ENCODE measurements around the gene GDPD5. TPM values are rescaled to one million over a fixed set of nuclear protein-coding genes. Genes with fewer than 3 reads are reported as not detected.

Gene GDPD5
- polyA plus RNA-seq, 1 experiment, result 7.7 TPM

GRCh38 chr11:75536786-75537641, 11.3 kb upstream of the GDPD5 start:
- no peak for TF ChIP-seq CTCF (IDR thresholded peaks at IDR 0.05; ENCODE audit: insufficient read depth, low read depth, low read length)
- CTCF ChIA-PET, result interaction anchor here (1.0 to 1.8 kb wide), 3 partner anchors 92 to 152 kb away, joined by 3 to 13 read pairs (median 3); no protein-coding TSS in a partner anchor
- POLR2A ChIA-PET, result no interaction called here
- Histone ChIP-seq H3K4me3 (ENCODE audit: low read depth, low read length) (no peak overlapping the region), H3K27me3 (ENCODE audit: control insufficient read depth, insufficient read depth, low read length) (peaks cover 3% of the 10 kb centered on the region; the same call in 1 of the 2 replicates), H3K36me3 (ENCODE audit: control insufficient read depth, insufficient read depth, low read length) (no peaks in the 10 kb centered on the region)
- no peak for DNase-seq (ENCODE audit: low read depth)

- POLR2A ChIA-PET, result no interaction called here
Measured at GRCh38 chr11:75535071-75535470, 9.3 kb upstream of the GDPD5 start.

GRCh38 chr11:75534259-75535069, 8.7 kb upstream of the GDPD5 start:
- ChIA-PET POLR2A (no interaction called here), CTCF (interaction anchor here (0.7 to 8.2 kb wide), 7 partner anchors 9 to 147 kb away, joined by 3 to 168 read pairs (median 40); no protein-coding TSS in a partner anchor)
- no peak for DNase-seq (ENCODE audit: low read depth)

More at GRCh38 chr11:75535071-75535470, 9.3 kb upstream of the GDPD5 start:
- Histone ChIP-seq H3K4me3 (ENCODE audit: low read depth, low read length) (no peak overlapping the region), H3K27me3 (ENCODE audit: control insufficient read depth, insufficient read depth, low read length) (0 out of 2 replicates have a peak, but pooled peaks cover 3% of the 10 kb centered on the region), H3K36me3 (ENCODE audit: control insufficient read depth, insufficient read depth, low read length) (no peaks in the 10 kb centered on the region)
- CTCF ChIA-PET, result interaction anchor here (1.7 to 8.2 kb wide), 6 partner anchors 11 to 148 kb away, joined by 3 to 168 read pairs (median 34); no protein-coding TSS in a partner anchor
- no peak for DNase-seq (ENCODE audit: low read depth)
- TF ChIP-seq CTCF (IDR thresholded peaks at IDR 0.05; ENCODE audit: insufficient read depth, low read depth, low read length), result no peak

GRCh38 chr11:75533896-75534258, 8.1 kb upstream of the GDPD5 start:
- ChIA-PET CTCF (interaction anchor here (0.7 to 8.2 kb wide), 6 partner anchors 9 to 147 kb away, joined by 5 to 168 read pairs (median 48); no protein-coding TSS in a partner anchor), POLR2A (no interaction called here)
- Histone ChIP-seq H3K27me3 (ENCODE audit: control insufficient read depth, insufficient read depth, low read length) (0 out of 2 replicates have a peak, but pooled peaks cover 7% of the 10 kb centered on the region), H3K4me3 (ENCODE audit: low read depth, low read length) (no peak overlapping the region), H3K36me3 (ENCODE audit: control insufficient read depth, insufficient read depth, low read length) (no peaks in the 10 kb centered on the region)
- TF ChIP-seq CTCF (IDR thresholded peaks at IDR 0.05; ENCODE audit: insufficient read depth, low read depth, low read length), result no peak
- DNase-seq (ENCODE audit: low read depth), result no peak

More at GRCh38 chr11:75534259-75535069, 8.7 kb upstream of the GDPD5 start:
- Histone ChIP-seq H3K27me3 (ENCODE audit: control insufficient read depth, insufficient read depth, low read length) (0 out of 2 replicates have a peak, but pooled peaks cover 3% of the 10 kb centered on the region), H3K36me3 (ENCODE audit: control insufficient read depth, insufficient read depth, low read length) (no peaks in the 10 kb centered on the region), H3K4me3 (ENCODE audit: low read depth, low read length) (no peak overlapping the region)
- TF ChIP-seq CTCF (IDR thresholded peaks at IDR 0.05; ENCODE audit: insufficient read depth, low read depth, low read length), result no peak

All from BJ (cell line).